GM12801 (cell line): ENCODE data around the gene ABCC11.

Experiments
- CTCF ChIP-seq: IDR thresholded peaks from one replicate; pipeline ENCODE4 v1.5.1; 2011; ENCODE audit warnings: control low read depth; ENCODE audit not compliant: insufficient read length; ENCODE audit errors: extremely low read depth

The ABCC11 gene

DNA sequence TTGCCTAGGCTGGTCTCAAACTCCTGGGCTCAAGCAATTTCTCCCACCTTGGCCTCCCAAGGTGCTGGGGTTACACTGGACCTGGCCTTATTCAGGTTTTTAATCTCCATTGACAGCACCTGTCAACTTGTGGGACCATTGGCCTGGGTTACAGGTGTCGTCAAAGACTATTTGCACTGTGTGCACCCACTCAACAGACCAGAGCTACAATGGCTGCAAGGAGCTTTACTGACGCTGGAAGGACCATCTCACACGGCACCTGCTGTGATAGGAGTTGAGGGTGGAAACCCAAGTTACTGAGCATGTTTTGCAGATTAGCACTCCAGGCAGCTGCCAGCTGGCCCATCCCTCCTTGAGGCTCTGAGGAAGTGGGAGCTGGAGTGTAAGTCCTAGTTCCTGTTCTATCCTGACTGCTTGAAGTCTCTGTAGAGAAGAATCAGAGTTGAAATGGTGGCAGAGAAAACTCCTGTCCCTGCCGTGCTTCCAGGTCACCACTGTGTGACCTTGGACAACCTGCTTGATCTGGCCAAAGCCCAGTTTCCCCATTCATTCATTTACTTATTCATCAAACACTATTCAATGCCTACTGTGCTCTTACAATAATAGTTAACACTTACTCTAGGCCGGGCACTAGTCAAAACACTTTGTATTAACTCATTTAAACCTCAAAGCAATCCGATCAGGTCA is 45.7 kb downstream of the ABCC11 start:
- no peak for TF ChIP-seq CTCF

DNA sequence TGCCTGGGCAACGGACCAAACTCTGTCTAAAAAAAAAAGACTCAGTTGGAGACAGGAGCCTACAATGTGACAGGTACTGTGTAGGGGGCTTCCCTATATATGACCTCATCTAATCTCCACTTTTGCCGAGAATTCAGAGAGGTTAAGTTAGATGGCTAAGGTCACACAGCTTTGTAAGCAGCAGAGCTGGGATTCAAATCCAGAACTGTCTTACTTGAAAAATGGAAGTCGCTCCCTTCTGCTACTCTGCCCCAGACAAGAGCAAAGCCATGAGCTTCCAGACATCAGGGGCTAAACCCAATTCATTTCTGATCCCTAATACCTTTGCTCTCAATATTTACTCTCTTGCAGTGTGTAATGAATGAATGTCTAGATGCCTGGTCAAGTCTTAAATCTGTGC is 50.0 kb downstream of the ABCC11 start:
- TF ChIP-seq CTCF = no peak

DNA sequence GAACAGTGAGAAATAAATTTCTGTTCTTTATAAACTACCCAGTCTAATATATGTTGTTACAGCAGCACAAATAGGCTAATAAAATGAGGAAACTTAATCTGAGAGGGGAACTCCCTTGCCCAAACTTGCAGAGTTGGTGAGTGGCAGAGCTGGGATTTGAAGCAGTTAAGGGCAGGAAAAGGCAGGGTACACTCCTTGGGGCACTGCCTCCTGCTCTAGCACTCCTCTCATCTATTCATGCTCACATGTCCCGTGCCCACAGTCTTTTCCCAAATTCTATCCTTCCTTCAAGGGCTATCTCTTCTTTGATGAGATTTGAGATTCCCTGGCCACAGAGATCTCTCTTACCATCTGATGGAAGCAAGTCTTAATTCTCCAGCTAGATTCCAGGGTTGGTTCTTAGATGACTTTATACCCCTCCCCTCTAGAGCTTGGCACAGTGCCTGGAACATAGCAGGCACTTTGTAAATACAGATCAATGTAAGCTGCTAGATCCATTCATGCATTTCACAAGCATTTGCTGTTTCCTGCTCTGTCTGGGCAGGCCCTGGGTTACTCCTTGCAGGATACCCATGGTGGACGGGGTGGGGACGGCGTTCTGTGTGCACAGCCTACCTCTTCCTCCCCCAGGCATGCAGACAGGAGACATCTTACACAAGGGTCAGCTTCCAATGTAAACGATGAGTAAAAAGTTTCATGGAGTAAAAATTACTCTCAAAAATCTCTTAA is 52.3 kb downstream of the ABCC11 start:
- TF ChIP-seq CTCF = no peak

DNA sequence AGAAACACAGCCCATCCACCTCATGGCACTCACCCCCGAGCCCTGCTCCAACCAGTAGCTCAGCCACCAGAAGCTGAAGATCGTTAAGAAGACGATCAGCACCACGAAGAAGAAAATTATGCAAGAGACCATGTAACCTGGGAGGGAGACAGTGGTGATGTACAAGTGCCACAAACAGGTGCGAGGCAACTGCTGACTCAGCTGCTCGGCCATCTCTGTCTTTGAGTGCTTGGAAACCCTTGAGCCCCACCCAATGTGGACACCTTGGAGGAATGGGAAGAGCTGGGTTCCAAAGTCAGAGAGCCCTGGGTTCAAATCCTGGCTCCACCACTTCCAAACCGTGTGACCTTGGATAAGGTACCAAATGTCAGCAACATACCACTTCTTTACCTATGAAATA is 53.5 kb downstream of the ABCC11 start:
- no peak for TF ChIP-seq CTCF

DNA sequence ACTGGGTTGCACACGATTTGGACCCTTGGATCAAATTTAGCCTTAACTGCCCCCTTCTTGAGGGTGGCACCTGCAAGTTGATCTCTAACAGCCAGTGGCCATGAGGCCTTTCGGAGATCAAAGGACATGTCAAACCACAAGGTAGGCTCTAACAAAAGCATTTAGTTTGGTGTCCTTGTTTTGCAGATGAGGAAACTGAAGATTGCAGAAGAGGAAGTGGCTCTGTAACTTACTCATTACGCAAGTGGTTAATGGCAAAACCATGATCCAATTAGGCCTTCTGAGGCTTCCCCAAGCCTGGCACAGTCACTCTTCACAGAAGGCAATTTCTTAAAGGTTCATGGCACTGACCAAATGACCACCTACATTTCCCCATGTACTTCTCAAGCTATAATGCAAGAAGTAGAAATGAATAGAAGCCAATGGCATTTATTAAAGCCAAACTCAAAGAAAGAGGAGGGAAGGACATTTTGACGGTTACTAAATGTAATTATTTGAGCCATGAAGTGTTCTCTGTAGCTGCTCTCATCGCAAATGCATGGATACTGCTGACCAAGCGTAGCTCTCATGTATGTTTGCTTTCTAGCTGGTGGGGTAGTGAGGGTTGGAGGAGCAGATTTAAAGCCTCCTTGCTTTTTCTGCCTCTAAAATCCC is 58.8 kb downstream of the ABCC11 start:
- no peak for TF ChIP-seq CTCF

GRCh38 chr16:48187779-48188178 is 59.6 kb downstream of the ABCC11 start:
- TF ChIP-seq CTCF = no peak

DNA sequence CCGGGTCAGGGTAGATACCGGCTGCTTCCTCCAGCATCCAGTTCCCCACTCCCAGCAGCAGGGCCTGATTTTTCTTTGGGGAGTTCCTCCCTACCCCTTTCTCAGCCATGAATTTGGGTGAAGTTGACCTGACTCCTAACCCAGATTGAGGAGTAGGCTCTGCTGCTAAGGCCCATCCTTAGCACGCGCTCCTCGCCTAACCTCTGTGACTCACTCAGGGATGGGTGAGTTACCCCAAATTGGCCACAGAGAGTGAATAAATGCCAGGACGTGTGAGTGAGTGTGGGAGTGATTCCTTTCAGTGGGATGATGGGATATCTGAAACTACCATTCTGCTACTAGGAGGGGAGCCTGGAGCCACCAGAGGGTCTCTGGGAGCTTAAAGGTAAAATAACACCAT is 62.7 kb downstream of the ABCC11 start:
- TF ChIP-seq CTCF = no peak
